ENCODE results near the gene CASTOR1.

CASTOR1 gene

GRCh38 chr22:30268331-30268730 lies 21.0 kb downstream of the CASTOR1 start:
- TF ChIP-seq EZH2phosphoT487 (IDR thresholded peaks at IDR 0.05; ENCODE audit: low read depth) (no peak), CTCF (IDR thresholded peaks at IDR 0.05; ENCODE audit: low read depth, low read length) (no peak)
- no peaks in the 10 kb centered on the region for H3K9me3 ChIP-seq (ENCODE audit: insufficient read depth, low read length)
- H3K4me3 ChIP-seq (ENCODE audit: low read length) = no peak overlapping the region
- no peaks in the 10 kb centered on the region for H3K36me3 ChIP-seq (replicated peaks; ENCODE audit: low read depth, low read length)
- no peak overlapping the region for H3K27ac ChIP-seq (ENCODE audit: low read length)
- peaks cover 15% of the 10 kb centered on the region for H3K4me1 ChIP-seq (ENCODE audit: low read length)
- no peak overlapping the region for H3K4me2 ChIP-seq (ENCODE audit: low read length)
- H4K20me1 ChIP-seq (ENCODE audit: insufficient read depth, low read length) = no peaks in the 10 kb centered on the region
- no peak overlapping the region for H2AFZ ChIP-seq (ENCODE audit: low read depth, low read length)
- no peaks in the 10 kb centered on the region for H3K27me3 ChIP-seq (ENCODE audit: low read depth, low read length)
- no peak overlapping the region for H3K9ac ChIP-seq (ENCODE audit: low read length)
- peaks cover 19% of the 10 kb centered on the region for H3K79me2 ChIP-seq (ENCODE audit: low read length)

- Histone ChIP-seq H3K4me2 (ENCODE audit: low read length) (peak overlapping the region; percentile 99), H2AFZ (ENCODE audit: low read depth, low read length) (no peak overlapping the region), H3K79me2 (ENCODE audit: low read length) (peaks cover 19% of the 10 kb centered on the region), H3K9me3 (ENCODE audit: insufficient read depth, low read length) (no peaks in the 10 kb centered on the region), H3K36me3 (replicated peaks; ENCODE audit: low read depth, low read length) (no peaks in the 10 kb centered on the region), H3K4me3 (ENCODE audit: low read length) (peak overlapping the region; percentile 83), H3K9ac (ENCODE audit: low read length) (peak overlapping the region; percentile 86), H3K27ac (ENCODE audit: low read length) (peak overlapping the region; percentile 76), H3K27me3 (ENCODE audit: low read depth, low read length) (no peaks in the 10 kb centered on the region), H4K20me1 (ENCODE audit: insufficient read depth, low read length) (no peaks in the 10 kb centered on the region), H3K4me1 (ENCODE audit: low read length) (peaks cover 19% of the 10 kb centered on the region)
- TF ChIP-seq EZH2phosphoT487 (IDR thresholded peaks at IDR 0.05; ENCODE audit: low read depth) (no peak), CTCF (IDR thresholded peaks at IDR 0.05; ENCODE audit: low read depth, low read length) (no peak)
Observed at GRCh38 chr22:30267382-30268302, 21.7 kb downstream of the CASTOR1 start.

- Histone ChIP-seq H2AFZ (ENCODE audit: low read depth, low read length) (peak within 1 kb of the TSS; percentile 58), H3K36me3 (replicated peaks; ENCODE audit: low read depth, low read length) (no peaks in the 10 kb centered on the region), H3K9me3 (ENCODE audit: insufficient read depth, low read length) (no peaks in the 10 kb centered on the region), H3K4me1 (ENCODE audit: low read length) (peaks cover 19% of the 10 kb centered on the region), H3K27ac (ENCODE audit: low read length) (peak within 1 kb of the TSS; percentile 76), H3K4me2 (ENCODE audit: low read length) (peak within 1 kb of the TSS; percentile 99), H3K27me3 (ENCODE audit: low read depth, low read length) (no peaks in the 10 kb centered on the region), H3K4me3 (ENCODE audit: low read length) (peak within 1 kb of the TSS; percentile 83), H3K79me2 (ENCODE audit: low read length) (peaks cover 19% of the 10 kb centered on the region), H3K9ac (ENCODE audit: low read length) (peak within 1 kb of the TSS; percentile 86), H4K20me1 (ENCODE audit: insufficient read depth, low read length) (no peaks in the 10 kb centered on the region)
- TF ChIP-seq CTCF (IDR thresholded peaks at IDR 0.05; ENCODE audit: low read depth, low read length) (no peak), EZH2phosphoT487 (IDR thresholded peaks at IDR 0.05; ENCODE audit: low read depth) (no peak)
Observed at GRCh38 chr22:30266445-30267381, 22.6 kb downstream of the CASTOR1 start, which contains the start of gene OSM. OSM (minus strand) TSS chr22:30266851; CDS start chr22:30266799, 52 bp downstream.
